Gastrocnemius medialis (tissue), 4 donors: Measurements from ENCODE around the gene MYO3B. TPM values are rescaled to one million over a fixed set of nuclear protein-coding genes. Genes with fewer than 3 reads are reported as not detected.
A peak's percentile ranks its signal among the peaks of the same experiment; 100 is the strongest.

ENCODE experiments used
- ATAC-seq, 2 donors: fragments of 150-250 bp; one replicate each; pipeline ENCODE4 v1.9.1; 2016
- DNase-seq, 2 donors: peaks; one replicate each; pipeline ENCODE4 v3.0.0-alpha.2; 2019
- H3K27ac ChIP-seq, 4 donors: fragments of 200-600 bp; sonication (generic); 1 replicate in 1 of 4; 2 replicates in 3 of 4; pipeline ENCODE4 v1.5.1; 2016 to 2018; ENCODE audit warnings: mild to moderate bottlenecking in 2 of 4, moderate library complexity in 1 of 4
- H3K27me3 ChIP-seq, 3 donors: fragments of 200-600 bp; sonication (generic) in 2 of 3; 1 replicate in 1 of 3; 2 replicates in 2 of 3; pipeline versions ENCODE4 v1.5.1 to v1.6.0; 2016 to 2019; ENCODE audit warnings: mild to moderate bottlenecking in 1 of 3, moderate library complexity in 1 of 3
- H3K36me3 ChIP-seq, 2 donors: fragments of 200-600 bp; sonication (generic) in 1 of 2; one replicate each; pipeline ENCODE4 v1.5.1; 2017 to 2018
- H3K4me1 ChIP-seq, 2 donors: fragments of 200-600 bp; sonication (generic) in 1 of 2; one replicate each; pipeline ENCODE4 v1.5.1; 2016 to 2017; ENCODE audit warnings: mild to moderate bottlenecking in 2 of 2
- H3K4me3 ChIP-seq, 4 donors: fragments of 200-600 bp; sonication (generic) in 3 of 4; 1 replicate in 1 of 4; 2 replicates in 3 of 4; pipeline ENCODE4 v1.5.1; 2016 to 2019; ENCODE audit warnings: mild to moderate bottlenecking in 2 of 4
- H3K9me3 ChIP-seq, 3 donors: fragments of 200-600 bp; sonication (generic) in 2 of 3; 1 replicate in 1 of 3; 2 replicates in 2 of 3; pipeline ENCODE4 v1.5.1; 2016 to 2019
- CTCF ChIP-seq, 5 experiments: fragments of 450-650 bp in 3 of 5; fragments of 200-600 bp in 2 of 5; sonication (generic) in 2 of 5; IDR thresholded peaks in 4 of 5; conservative IDR thresholded peaks in 1 of 5; 1 replicate in 4 of 5; 2 replicates in 1 of 5; pipeline ENCODE4 v1.5.1; 2016 to 2019; ENCODE audit warnings: antibody characterized with exemption in 5 of 5, mild to moderate bottlenecking in 3 of 5, moderate library complexity in 3 of 5
- POLR2A ChIP-seq, 2 donors: fragments of 450-650 bp; IDR thresholded peaks; one replicate each; pipeline ENCODE4 v1.6.1; 2017; ENCODE audit warnings: antibody characterized with exemption in 2 of 2, mild to moderate bottlenecking in 2 of 2, moderate library complexity in 2 of 2
- in situ Hi-C, 4 donors: fragments of 200-750 bp; cut with MboI; loops; one replicate each; pipeline versions ENCODE4 v1.15.0 to v1.8.0; 2017; ENCODE audit warnings: low sequenced_read_pairs in 4 of 4
- intact Hi-C: fragments of 100-400 bp; cut with DNase I; formaldehyde crosslinking; loops from one replicate; pipeline ENCODE4 v1.15.1; 2023; ENCODE audit warnings: low total_unique reads
- total RNA-seq, 4 donors: library from RNA; depleted of rRNA; stranded (reverse); fragments of >200 nt; gene quantifications; one replicate each; pipeline versions ENCODE4 v1.1.0 to v1.2.3, GENCODE V29; 2016

MYO3B gene
- total RNA-seq, 4 donors from 2014 or later: 0.07 to 0.27 TPM; not detected in 2

DNA sequence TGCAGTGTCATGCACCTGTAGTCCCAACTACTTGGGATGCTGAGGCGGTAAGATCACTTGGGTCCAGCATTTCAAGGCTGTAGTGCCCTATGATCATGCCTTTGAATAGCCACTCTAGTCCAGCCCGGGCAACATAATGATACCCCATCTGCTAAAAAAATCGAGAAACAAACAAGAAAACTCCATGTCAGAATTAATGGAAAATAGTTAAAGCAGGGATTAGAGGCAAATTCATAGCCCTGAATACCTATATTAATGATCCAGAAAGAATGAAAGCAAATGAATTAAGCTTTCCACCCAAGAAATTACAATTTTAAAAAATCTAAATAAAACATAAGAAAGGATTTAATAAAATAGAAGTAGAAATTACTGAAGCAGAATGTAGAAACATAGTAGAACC lies 143.0 kb downstream of the MYO3B start:
- Histone ChIP-seq H3K36me3 (no peaks in the 10 kb centered on the region), H3K27me3 (peaks cover 0 to 3% (median 0%) of the 10 kb centered on the region in 3 donors), H3K27ac (no peak overlapping the region), H3K4me3 (no peak overlapping the region), H3K9me3 (no peaks in the 10 kb centered on the region), H3K4me1 (no peaks in the 10 kb centered on the region)
- TF ChIP-seq POLR2A (IDR thresholded peaks at IDR 0.05): no peak
- TF ChIP-seq CTCF (IDR thresholded peaks at IDR 0.05 in 4 of 5, conservative IDR thresholded peaks at IDR 0.05 in 1 of 5): no peak
- ATAC-seq: no peak
- DNase-seq: no peak
- in situ Hi-C loops: no loop called here
- intact Hi-C loops: no loop called here

GRCh38 chr2:170321526-170321925 lies 143.6 kb downstream of the MYO3B start:
- no peak overlapping the region for H3K27ac ChIP-seq
- intact Hi-C loops (no loop called here), in situ Hi-C loops (no loop called here)
- DNase-seq: no peak
- no peaks in the 10 kb centered on the region for H3K9me3 ChIP-seq
- H3K4me1 ChIP-seq: no peaks in the 10 kb centered on the region
- H3K36me3 ChIP-seq: no peaks in the 10 kb centered on the region
- TF ChIP-seq CTCF (IDR thresholded peaks at IDR 0.05 in 4 of 5, conservative IDR thresholded peaks at IDR 0.05 in 1 of 5) (no peak), POLR2A (IDR thresholded peaks at IDR 0.05) (no peak)
- ATAC-seq: no peak
- H3K4me3 ChIP-seq: no peak overlapping the region
- H3K27me3 ChIP-seq: peaks cover 0 to 3% (median 0%) of the 10 kb centered on the region in 3 donors

DNA sequence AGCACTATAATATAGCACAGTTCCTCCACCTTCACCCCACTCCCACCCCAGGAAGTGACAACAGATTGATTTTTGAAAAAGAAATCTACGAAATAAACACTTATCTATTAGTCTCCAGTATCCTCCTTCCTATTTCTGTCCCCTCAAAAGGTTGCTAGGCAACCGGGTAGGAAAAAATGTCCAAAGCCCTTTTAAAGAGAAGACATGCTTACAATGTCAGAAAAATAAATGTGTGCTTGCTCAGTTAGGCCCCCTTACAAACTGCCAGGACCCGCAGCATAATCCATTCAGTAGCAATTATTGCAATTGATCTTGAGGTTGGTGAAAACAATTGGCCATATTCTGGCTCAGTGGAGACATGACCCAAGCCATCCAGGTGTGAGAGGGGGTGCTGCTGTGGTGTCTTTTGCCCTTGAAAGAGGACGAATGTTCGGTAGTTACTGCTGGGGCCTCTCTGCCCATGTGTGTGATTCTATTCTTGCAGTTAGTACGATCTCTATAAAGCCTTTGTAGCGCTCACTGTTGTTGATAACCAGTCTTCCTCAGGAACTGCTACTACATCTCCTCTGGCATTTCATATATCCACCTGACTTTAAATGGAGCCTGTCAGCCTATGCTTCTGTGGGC lies 144.3 kb downstream of the MYO3B start:
- H3K4me1 ChIP-seq: no peaks in the 10 kb centered on the region
- ATAC-seq (no peak), DNase-seq (no peak)
- peaks cover 0 to 3% (median 0%) of the 10 kb centered on the region in 3 donors for H3K27me3 ChIP-seq
- H3K4me3 ChIP-seq: no peak overlapping the region
- no peaks in the 10 kb centered on the region for H3K9me3 ChIP-seq
- no peaks in the 10 kb centered on the region for H3K36me3 ChIP-seq
- in situ Hi-C loops: no loop called here
- no peak for TF ChIP-seq POLR2A (IDR thresholded peaks at IDR 0.05)
- TF ChIP-seq CTCF (IDR thresholded peaks at IDR 0.05 in 4 of 5, conservative IDR thresholded peaks at IDR 0.05 in 1 of 5): no peak
- intact Hi-C loops: no loop called here
- no peak overlapping the region for H3K27ac ChIP-seq

DNA sequence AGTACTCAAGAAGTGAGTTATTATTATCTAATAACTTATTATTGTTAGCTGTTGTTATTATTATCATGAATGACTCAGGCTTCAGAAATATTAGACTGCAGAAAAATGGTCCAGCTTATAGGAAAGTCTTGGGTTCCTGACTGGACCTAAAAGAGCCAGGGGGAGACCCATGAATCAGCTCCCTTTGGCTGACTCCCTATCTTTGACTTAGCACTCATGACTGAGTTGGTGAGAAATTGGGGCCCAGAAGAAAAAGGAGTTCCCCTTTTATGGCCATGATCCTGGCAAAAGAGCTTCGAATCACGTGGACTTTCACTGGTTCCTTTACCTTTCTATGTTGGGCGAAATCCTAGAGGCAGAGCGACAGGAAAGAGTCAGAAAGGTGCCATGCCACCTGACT lies 145.8 kb downstream of the MYO3B start:
- ATAC-seq: no peak
- Histone ChIP-seq H3K27ac (no peak overlapping the region), H3K36me3 (no peaks in the 10 kb centered on the region), H3K9me3 (no peaks in the 10 kb centered on the region), H3K27me3 (peaks cover 0 to 3% (median 0%) of the 10 kb centered on the region in 3 donors), H3K4me1 (no peaks in the 10 kb centered on the region), H3K4me3 (no peak overlapping the region)
- DNase-seq: no peak
- intact Hi-C loops (loop anchor here (1.0 kb wide), 1 partner anchor 489 kb away; no protein-coding TSS in a partner anchor), in situ Hi-C loops (no loop called here)
- TF ChIP-seq CTCF (IDR thresholded peaks at IDR 0.05 in 4 of 5, conservative IDR thresholded peaks at IDR 0.05 in 1 of 5) (no peak), POLR2A (IDR thresholded peaks at IDR 0.05) (no peak)

GRCh38 chr2:170324640-170325046 lies 146.7 kb downstream of the MYO3B start:
- intact Hi-C loops: loop anchor here (1.0 kb wide), 1 partner anchor 488 kb away; no protein-coding TSS in a partner anchor

More at GRCh38 chr2:170324640-170325046, 146.7 kb downstream of the MYO3B start:
- ATAC-seq (no peak), DNase-seq (no peak)
- no peak overlapping the region for H3K4me3 ChIP-seq
- no peak for TF ChIP-seq POLR2A (IDR thresholded peaks at IDR 0.05)
- peak in 3 of 5 experiments; percentile 28 to 43 (median 32) for TF ChIP-seq CTCF (IDR thresholded peaks at IDR 0.05 in 4 of 5, conservative IDR thresholded peaks at IDR 0.05 in 1 of 5)
- no peak overlapping the region for H3K27ac ChIP-seq
- no peaks in the 10 kb centered on the region for H3K36me3 ChIP-seq
- H3K9me3 ChIP-seq: no peaks in the 10 kb centered on the region
- H3K27me3 ChIP-seq: peaks cover 0 to 3% (median 0%) of the 10 kb centered on the region in 3 donors
- in situ Hi-C loops: no loop called here
- no peaks in the 10 kb centered on the region for H3K4me1 ChIP-seq
